NCI-H1930 (cell line): ENCODE measurements around the gene MB21D2.
"Not testable (repeated sequence)": the region's sequence is repeated elsewhere in the genome, so short reads cannot be mapped to it uniquely, and the experiment has no call there.

ENCODE experiments used
- DNase-seq, 2 experiments: peaks; one replicate each; lab custom pipeline; 2025; lab: John Stamatoyannopoulos, UW

The MB21D2 gene

DNA sequence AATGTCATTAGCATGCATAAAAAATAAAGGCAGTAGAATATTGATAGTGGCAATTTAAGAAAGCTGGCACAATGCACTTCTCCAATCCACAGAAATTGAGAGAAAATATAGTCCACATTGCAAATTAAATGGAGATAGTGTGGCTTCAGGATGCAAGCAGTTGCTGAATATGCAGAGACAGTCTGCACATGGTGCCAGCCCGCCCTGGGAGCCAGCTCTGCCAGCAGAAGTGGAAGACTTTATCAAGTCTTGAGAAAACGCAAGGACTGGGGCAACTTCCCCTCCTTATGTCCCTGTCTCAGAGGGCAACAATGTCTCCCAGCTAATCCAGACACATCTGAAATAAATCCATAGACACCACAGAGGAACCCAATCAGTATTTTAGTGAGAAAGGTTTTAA is 57.2 kb downstream of the MB21D2 start:
- no peak for DNase-seq

- no peak for DNase-seq
Measured at GRCh38 chr3:192858849-192859585, 58.6 kb downstream of the MB21D2 start.

- DNase-seq, result no peak
Measured at GRCh38 chr3:192857260-192857661, 60.4 kb downstream of the MB21D2 start.

DNA sequence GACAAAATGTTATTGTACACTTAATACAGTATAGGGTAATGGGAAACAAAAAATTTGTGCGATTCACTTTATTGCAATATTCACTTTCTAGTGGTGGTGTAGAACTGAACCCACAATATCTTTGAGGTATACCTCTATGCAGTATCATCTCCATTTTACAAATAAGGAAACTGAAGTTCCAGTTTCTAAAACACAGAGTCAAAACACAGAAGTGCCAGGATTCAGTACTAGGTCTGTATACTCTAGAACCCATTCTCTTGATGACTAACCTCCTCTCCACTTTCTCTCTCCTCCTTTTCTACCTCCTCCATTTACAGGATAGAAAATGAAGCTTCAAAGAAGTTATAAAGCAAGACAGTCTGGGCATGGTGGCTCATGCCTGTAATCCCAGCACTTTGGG is 62.2 kb downstream of the MB21D2 start:
- DNase-seq, result no peak

DNA sequence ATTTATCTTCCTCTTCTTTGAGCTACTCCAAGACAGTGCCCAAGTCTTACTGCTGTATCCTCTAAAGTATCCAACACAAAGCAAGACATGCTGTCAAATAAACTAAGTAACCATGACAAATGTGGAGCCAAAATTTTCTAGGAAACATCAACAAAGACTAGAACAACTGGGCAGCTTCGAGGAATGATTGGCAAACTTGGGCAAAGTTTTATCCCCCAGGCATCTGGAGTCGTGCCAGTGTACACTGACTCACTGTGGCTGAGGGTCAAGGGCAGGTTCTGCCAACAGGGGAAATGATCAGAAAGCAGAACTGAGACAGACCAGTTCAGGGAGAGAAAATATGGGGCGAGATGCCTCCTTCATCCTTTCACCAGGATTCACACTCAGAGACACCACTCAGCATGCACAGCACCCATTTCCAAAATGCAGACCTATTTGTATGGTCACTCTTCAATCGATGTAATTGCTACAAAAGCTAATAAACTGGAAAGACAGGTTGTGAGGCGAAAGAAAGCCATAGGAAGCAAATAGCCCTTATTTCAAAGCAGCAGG is 65.8 kb downstream of the MB21D2 start:
- no peak for DNase-seq

DNA sequence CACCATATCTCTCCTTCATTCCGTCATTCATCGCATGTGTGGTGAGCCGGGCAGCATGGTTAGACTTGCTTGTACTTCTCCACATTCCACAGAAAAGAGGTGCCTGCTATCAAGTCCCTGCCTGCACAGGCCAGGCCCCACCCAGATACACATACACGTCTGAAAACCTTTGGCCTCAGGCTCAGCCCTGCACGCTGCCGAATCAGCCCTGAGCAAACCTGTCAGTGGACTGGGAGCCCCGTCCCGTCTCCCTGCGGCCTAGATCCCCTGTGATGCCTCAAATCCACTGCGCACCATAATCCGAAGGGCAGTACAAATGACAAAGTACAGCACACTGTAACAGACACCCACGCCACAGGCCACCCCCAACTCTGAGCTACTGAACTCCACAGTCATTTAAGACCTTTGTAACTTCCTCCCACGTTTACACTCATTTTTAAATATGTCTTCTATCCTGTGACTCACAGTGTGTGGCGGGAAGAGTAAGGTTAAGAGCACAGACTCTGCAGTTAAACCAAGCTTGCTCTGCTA is 67.1 kb downstream of the MB21D2 start:
- DNase-seq, result no peak

DNA sequence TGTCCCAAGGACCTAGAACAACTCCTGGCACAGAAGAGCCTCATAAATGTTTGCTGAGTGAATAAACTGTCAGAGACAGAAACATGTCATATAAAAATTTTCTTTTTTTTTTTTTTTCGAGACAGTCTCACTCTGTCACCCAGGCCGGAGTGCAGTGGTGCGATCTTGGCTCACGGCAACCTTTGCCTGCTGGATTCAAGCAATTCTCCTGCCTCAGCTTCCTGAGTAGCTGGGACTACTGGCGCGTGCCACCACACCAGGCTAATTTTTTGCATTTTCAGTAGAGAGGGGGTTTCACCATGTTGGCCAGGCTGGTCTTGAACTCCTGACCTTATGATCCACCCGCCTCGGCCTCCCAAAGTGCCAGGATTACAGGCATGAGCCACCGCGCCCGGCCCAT is 67.8 kb downstream of the MB21D2 start:
- not testable (repeated sequence) for DNase-seq

DNA sequence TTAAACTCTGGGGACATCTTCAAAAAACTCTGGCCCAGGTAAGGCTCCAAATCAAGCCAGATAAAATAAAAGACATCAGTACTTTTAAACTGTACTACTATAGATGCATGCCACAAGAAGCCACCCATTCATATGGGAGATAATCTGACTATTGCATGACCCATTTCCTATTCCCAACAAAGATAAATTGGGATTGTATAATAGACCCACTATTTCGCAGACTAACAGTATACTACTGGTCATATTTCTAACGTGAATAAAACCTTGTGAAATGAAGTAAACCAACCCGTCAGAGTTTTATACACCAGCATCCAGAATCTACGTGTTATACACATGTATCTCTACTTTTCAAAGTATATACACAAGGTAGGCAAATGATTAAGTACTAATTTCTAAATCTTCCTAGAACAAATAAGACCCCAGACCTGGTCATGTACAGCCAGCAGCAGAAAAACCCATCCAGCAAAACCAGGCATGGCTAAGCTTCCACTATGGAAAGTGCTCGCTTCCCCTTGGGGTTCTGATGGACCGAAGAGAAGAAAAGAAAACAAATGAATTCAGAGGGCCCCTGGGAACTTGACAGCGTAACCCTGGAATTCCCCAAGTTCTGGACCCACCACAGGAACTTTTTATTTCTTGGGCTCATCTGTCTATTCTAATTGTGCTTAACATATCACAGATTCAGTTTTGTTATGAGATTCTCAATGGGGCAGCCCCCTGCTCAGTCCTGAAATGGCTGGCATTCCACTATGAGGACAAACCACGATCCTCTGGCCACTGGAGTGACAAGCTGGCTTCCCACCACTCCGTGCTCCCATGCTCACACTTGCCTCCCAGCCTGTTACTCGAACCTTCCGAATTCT is 69.1 kb downstream of the MB21D2 start:
- no peak for DNase-seq

DNA sequence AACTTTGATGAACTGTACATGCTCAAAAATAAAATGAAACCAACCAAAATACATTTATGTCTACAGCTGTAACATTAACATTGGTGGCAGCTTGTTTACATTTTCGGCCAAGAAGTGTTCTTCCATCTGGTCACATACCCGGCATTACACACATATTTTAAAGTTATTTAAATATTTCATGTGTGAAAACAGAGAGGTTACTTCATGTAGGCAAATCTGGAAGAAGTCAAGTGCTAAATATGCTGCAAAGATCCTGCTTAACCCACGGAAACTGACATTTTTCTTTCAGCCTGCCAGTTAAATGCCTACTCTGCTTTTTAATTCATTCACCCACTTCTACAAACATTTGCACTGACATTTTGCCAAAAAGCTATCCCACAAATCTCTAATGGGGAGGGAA is 69.7 kb downstream of the MB21D2 start:
- no peak for DNase-seq

- DNase-seq, result no peak
Measured at GRCh38 chr3:192845526-192845855, 72.2 kb downstream of the MB21D2 start.

- no peak for DNase-seq
Measured at GRCh38 chr3:192844836-192845525, 72.7 kb downstream of the MB21D2 start.

DNA sequence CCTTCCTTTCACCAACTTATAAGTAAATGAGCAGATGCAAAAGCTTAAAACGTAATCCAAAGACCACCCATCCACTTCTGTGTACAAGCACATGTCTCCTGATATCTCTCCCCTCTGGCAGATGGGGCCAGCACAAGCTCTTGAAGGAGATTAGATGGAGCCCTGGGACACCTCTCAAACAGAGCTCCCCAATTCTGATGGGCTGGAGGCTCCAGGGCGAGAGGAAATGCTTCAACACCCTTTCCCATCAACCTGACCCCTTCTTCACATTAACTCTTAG is 73.2 kb downstream of the MB21D2 start:
- DNase-seq, result no peak

- no peak for DNase-seq
Measured at GRCh38 chr3:192843723-192844485, 73.8 kb downstream of the MB21D2 start.

DNA sequence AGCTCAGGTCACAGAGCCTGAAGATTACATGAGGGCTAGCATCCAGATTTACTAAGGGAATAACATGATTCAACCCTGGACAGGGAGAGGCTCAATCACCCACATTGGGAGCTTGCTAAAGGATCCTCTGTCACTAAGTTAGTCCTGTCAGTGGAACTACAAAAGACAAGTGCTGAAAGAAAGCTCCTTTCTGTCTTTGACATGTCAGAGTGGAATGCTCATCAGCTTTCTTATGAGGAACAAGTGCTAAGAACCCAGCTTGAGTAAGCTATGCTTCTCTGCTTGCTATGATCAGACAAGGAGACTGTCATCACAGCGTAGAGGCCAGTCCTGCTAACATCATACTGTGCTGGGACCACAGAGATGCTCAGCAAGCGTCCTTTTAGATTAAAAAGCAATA is 74.5 kb downstream of the MB21D2 start:
- DNase-seq, result no peak

DNA sequence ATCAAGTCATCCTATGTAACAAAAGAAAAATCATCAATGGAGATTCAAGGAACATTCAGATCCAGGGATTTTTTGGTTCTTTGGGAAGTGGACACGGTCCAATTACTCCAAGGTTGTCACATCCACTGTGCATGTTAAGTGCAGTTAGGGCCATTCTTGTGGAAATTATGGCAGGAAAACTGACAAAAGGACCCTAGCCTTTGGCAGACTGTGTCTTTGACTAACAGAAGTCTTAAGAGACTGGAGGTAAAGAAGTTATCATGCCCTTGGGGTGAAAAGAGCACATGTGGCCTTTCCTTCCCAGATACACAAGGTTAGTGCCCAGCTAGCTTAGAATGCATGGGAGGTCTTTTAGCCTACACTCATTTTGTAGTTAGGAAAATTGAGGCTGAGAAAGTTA is 74.9 kb downstream of the MB21D2 start:
- no peak for DNase-seq

DNA sequence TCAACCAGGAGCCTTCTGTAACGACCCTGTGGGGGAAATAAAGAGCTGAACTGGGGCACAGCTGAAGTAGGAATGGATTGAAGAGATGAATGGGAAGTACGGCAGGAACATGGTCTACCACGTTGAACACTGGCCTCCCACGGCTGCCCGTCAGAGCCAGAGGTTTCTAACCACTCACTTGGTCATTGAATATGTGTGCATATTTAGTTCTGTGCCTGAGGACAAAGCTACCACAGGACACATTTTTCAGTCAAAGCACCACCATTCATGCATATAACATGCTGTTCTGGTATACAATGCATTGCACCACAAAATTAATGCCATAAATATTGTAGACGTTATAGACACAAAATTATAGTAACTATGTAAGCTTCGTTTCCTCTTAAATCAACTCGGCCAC is 75.5 kb downstream of the MB21D2 start:
- DNase-seq, result no peak

GRCh38 chr3:192841428-192841827 is 76.2 kb downstream of the MB21D2 start:
- no peak for DNase-seq

DNA sequence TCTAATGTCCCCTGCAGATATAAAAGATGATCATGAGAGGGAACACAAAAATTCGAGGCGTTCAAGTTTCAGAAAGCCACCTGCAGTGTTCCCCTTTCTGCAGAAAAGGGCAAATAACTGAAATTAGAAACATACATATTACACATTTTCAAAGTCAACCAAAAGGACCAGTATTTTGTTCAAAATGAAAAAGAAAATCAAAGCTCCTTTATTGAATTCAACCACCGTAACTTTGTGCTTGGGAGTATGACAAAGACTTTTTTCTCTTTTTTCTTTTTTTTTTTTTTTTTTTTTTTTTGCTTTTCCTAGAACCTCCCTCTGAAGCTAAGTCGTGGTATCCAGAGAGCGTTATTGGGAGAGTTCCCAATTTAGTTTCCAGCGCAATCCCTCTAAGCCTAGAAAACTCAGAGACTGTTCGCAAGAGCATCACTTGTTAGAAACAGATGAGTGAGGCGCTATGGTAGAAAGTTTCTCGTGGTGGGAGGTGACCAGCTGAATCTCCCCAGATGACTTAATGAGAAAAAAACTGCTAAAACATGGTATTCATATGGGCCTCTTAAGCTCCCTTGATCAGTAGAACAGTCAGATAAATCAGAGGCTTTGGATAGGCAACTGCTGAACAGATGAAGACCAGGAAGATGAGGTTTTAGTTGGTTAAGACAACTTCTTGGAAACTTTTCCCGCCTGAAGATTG is 77.4 kb downstream of the MB21D2 start:
- DNase-seq, result no peak

- no peak for DNase-seq
Measured at GRCh38 chr3:192835818-192836815, 81.5 kb downstream of the MB21D2 start.

DNA sequence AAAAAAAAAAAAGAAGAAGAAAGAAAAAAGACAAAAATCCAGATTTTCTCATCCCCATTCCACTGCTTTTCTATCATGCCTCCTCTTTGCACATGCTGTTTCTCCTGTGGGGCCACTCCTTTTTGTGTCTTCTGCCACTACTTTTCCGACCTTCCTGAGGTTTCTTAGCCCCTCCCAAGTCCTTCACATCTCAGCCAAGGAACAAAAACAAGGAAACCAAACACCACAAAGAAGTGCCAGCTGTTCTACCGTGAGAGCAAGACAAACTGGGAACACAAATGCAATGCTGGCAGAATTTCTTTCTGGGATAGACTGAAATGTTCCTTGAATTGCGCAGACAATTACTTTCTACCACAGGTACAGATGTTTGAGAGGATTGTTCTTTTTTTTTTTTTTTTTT is 83.2 kb downstream of the MB21D2 start:
- DNase-seq, result no peak
